ENCODE data around the gene CACNB1. TPM values are rescaled to one million over a fixed set of nuclear protein-coding genes. Genes with fewer than 3 reads are reported as not detected.

CACNB1 gene
- 10 to 100 TPM in 3 of 7 donors, 1 to 10 TPM in 4; 5.6 to 17.7 (median 9.6) TPM for total RNA-seq
- 1 to 10 TPM; 2.6 to 6.9 TPM for polyA plus RNA-seq
- long read RNA-seq, donor 1, partial matches to known transcripts = 8 of 10 reads
- long read RNA-seq, donor 1, other reads (novel, unspliced or antisense) = 1 of 10 reads
- long read RNA-seq, donor 2, partial matches to known transcripts = 2,199 of 4,033 reads
- long read RNA-seq, donor 2, other reads (novel, unspliced or antisense) = 1,830 of 4,033 reads
- long read RNA-seq, donor 3, partial matches to known transcripts = 7 of 20 reads
- long read RNA-seq, donor 3, other reads (novel, unspliced or antisense) = 9 of 20 reads

- H3K27me3 ChIP-seq = no peaks in the 10 kb centered on the region
- H3K27ac ChIP-seq = peak within 1 kb of the TSS; percentile 51 to 72
- H3K4me3 ChIP-seq = peak within 1 kb of the TSS; percentile 89
- TF ChIP-seq, protein P1, sequence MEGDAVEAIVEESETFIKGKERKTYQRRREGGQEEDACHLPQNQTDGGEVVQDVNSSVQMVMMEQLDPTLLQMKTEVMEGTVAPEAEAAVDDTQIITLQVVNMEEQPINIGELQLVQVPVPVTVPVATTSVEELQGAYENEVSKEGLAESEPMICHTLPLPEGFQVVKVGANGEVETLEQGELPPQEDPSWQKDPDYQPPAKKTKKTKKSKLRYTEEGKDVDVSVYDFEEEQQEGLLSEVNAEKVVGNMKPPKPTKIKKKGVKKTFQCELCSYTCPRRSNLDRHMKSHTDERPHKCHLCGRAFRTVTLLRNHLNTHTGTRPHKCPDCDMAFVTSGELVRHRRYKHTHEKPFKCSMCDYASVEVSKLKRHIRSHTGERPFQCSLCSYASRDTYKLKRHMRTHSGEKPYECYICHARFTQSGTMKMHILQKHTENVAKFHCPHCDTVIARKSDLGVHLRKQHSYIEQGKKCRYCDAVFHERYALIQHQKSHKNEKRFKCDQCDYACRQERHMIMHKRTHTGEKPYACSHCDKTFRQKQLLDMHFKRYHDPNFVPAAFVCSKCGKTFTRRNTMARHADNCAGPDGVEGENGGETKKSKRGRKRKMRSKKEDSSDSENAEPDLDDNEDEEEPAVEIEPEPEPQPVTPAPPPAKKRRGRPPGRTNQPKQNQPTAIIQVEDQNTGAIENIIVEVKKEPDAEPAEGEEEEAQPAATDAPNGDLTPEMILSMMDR (IDR thresholded peaks at IDR 0.05) = no peak
- TF ChIP-seq POLR2A (IDR thresholded peaks at IDR 0.05) = peak; percentile 31
- H3K36me3 ChIP-seq = no peaks in the 10 kb centered on the region
- H3K9me3 ChIP-seq = no peaks in the 10 kb centered on the region
- H3K4me1 ChIP-seq (ENCODE audit: insufficient read depth) = peaks cover 12% of the 10 kb centered on the region
- intact Hi-C loops (cut with DNase I) = loop anchor here in 1 of 4 donors (10.0 kb wide), 1 partner anchor 47 kb away; no protein-coding TSS in a partner anchor
- DNase-seq = peak; percentile 80 to 85 (median 83)
- WGBS, 3 donors = 0 to 1% (median 1%) methylated on average over 39 to 55 of the region's 55 CpGs
These were observed at the start of gene CACNB1 for GRCh38 chr17:39197380-39198185. TSS of gene CACNB1 (minus strand) at chr17:39197669. CDS start at chr17:39197495, 174 bp downstream.

GRCh38 chr17:39246274-39246673 lies 48.8 kb upstream of the CACNB1 start:
- Histone ChIP-seq H3K27ac (no peak overlapping the region), H3K36me3 (no peaks in the 10 kb centered on the region), H3K4me3 (no peak overlapping the region), H3K9me3 (no peaks in the 10 kb centered on the region), H3K27me3 (no peaks in the 10 kb centered on the region), H3K4me1 (ENCODE audit: insufficient read depth) (no peaks in the 10 kb centered on the region)
- 29 to 37% (median 29%) methylated on average over 3 of the region's 3 CpGs for WGBS, 3 donors
- TF ChIP-seq, protein P1 (IDR thresholded peaks at IDR 0.05) = no peak
- TF ChIP-seq EP300 (IDR thresholded peaks at IDR 0.05) (no peak), POLR2A (IDR thresholded peaks at IDR 0.05) (no peak)
- DNase-seq = no peak
- intact Hi-C loops (cut with DNase I) = loop anchor here in 1 of 4 donors (10.0 kb wide), 2 partner anchors 51 to 281 kb away; partner anchors contain the start of genes CACNB1 and FBXO47

- intact Hi-C loops (cut with DNase I) = loop anchor here (2.0 to 10.0 kb wide), 5 partner anchors 38 to 280 kb away; partner anchors contain the start of genes CACNB1 (in 1 of the 4) and FBXO47 (in 1 of the 4)
- H3K27me3 ChIP-seq = no peaks in the 10 kb centered on the region
- DNase-seq = peak; percentile 76 to 90 (median 88)
- no peaks in the 10 kb centered on the region for H3K4me1 ChIP-seq (ENCODE audit: insufficient read depth)
- no peak overlapping the region for H3K4me3 ChIP-seq
- no peaks in the 10 kb centered on the region for H3K36me3 ChIP-seq
- 29 to 36% (median 35%) methylated on average over 6 of the region's 6 CpGs for WGBS, 3 donors
- TF ChIP-seq, protein P1 (IDR thresholded peaks at IDR 0.05) = peak; percentile 76 to 89 (median 88)
- TF ChIP-seq EP300 (IDR thresholded peaks at IDR 0.05) = no peak
- TF ChIP-seq POLR2A (IDR thresholded peaks at IDR 0.05) = no peak
- no peak overlapping the region for H3K27ac ChIP-seq
- H3K9me3 ChIP-seq = no peaks in the 10 kb centered on the region
These were observed 47.4 kb upstream of the CACNB1 start for GRCh38 chr17:39244600-39245570.

Measured in ovary (tissue), 10 donors.